Raji (cell line): ENCODE data around the gene DLGAP1.
A peak's percentile ranks its signal among the peaks of the same experiment; 100 is the strongest.

Source experiments
- POLR2A ChIP-seq: IDR thresholded peaks from 2 replicates; pipeline ENCODE4 v1.6.1; 2011; ENCODE audit warnings: low read depth, low read length, control low read depth; ENCODE audit not compliant: insufficient read depth

DLGAP1 gene

DNA sequence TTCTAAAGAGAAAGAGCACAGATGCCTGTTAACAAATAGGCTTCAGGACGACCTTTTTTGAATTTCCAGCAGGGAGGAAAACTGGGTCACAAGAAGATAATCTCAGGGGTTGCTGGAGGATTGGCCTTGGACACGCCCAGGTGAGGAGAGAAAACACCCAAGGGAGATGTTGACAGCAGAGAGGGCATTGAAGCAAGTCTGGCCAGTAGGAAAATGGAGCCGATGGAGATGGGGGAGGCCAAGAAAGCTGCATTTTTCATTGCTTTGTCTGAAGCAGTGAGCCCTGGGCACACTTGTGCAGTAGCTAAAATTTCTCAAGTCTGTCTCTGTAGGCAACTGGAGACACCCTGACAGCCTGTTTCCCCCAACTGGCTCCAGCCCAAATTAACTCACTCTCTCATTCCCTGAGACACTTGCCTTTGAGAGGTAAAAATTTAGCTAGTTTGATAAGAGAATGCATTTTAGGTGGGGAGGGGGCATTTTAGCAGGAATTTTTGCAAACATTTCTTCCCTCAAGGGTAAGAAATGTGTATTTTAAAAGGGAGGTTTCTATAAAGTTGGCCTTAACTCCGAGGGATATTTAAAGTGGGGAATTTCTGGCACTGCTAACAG, 839.6 kb downstream of the DLGAP1 start:
- no peak for TF ChIP-seq POLR2A

DNA sequence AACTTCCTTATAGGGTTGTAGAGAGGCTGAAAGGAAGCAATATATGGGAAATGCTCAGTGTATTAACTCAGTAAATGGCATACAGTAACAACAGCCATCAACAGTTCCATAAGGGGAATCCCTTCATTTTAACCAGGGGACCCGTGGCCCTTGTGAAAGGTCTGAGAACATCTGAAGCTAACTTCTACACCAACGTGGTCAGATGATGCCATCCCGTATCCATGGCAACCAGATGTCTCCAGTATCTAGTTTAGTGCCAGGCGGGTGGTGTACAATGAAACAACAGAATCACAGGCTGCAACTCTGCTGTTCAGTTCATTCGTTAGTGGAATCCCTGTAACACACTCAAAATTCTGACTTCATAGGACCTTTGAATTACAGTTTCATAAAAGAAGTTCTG, 842.8 kb downstream of the DLGAP1 start:
- TF ChIP-seq POLR2A, result no peak

- TF ChIP-seq POLR2A, result no peak
Observed at GRCh38 chr18:3611313-3612090, 843.6 kb downstream of the DLGAP1 start.

- no peak for TF ChIP-seq POLR2A
Observed at GRCh38 chr18:3610813-3611212, 844.3 kb downstream of the DLGAP1 start.

DNA sequence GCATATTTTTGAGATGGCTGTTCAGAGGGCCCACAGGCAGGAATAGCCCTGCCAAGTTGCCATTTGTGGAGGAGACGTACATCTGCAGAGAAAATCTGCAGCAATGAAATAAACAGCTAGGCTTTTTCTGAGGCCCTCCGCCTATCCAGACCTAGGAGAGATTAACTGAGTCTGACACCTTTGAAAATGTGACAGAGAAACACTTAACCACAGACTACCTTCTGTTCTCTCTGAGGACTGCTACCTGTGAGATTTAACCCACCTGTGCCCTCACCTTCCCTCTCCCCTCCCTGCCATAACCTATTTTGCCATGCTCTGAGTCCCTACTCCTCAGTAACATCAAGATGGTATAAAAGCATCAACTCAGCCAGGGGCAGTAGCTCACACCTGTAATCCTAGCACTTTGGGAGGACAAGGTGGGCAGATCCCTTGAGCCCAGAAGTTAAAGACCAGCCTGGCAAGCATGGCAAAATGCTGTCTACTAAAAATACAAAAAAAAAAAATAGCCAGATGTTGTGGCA, 844.9 kb downstream of the DLGAP1 start:
- no peak for TF ChIP-seq POLR2A

GRCh38 chr18:3608488-3608887, 846.6 kb downstream of the DLGAP1 start:
- no peak for TF ChIP-seq POLR2A

- TF ChIP-seq POLR2A, result no peak
Observed at GRCh38 chr18:3607309-3608098, 847.6 kb downstream of the DLGAP1 start.

- no peak for TF ChIP-seq POLR2A
Observed at GRCh38 chr18:3605954-3606443, 849.1 kb downstream of the DLGAP1 start.

DNA sequence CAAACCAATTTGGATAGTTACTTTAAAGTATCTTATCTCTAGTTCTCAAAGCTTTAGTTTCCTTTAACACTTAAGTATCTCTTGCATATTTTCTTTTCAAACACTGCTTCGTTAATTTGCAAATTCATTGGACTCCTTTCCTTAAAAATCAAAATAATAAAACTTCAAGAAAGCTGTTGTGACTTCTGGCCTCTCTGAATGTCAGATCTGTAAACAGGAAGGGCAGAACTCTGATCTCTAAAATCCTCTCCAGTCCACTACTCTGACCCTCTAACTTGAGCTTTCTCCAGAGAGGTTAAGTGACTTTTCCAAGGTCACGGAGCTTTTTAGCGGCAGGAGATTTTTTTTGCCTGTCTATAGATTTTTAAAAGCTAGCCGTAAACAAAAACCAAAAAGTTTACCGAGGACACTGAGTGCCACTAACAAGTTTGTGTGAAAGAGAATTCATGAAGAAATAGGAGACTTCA, 849.6 kb downstream of the DLGAP1 start:
- no peak for TF ChIP-seq POLR2A

- 0 out of 2 replicates have a peak, but pooled peaks have one; percentile 32 for TF ChIP-seq POLR2A
Observed at GRCh38 chr18:3604498-3605408, 850.4 kb downstream of the DLGAP1 start.

DNA sequence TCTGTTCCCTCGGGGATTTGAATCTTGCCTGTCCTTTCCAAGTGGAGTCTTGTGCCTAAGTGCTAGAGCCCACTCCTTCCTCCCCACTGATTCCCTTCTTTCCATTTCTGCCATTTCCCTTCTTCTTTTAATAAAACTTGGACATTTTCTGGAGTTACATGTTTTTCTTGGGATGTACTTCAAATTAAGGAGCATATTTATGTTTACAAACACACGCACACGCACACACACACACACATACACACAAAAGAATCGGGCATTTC, 850.9 kb downstream of the DLGAP1 start:
- no peak for TF ChIP-seq POLR2A

- TF ChIP-seq POLR2A, result no peak
Observed at GRCh38 chr18:3603421-3604234, 851.5 kb downstream of the DLGAP1 start.

DNA sequence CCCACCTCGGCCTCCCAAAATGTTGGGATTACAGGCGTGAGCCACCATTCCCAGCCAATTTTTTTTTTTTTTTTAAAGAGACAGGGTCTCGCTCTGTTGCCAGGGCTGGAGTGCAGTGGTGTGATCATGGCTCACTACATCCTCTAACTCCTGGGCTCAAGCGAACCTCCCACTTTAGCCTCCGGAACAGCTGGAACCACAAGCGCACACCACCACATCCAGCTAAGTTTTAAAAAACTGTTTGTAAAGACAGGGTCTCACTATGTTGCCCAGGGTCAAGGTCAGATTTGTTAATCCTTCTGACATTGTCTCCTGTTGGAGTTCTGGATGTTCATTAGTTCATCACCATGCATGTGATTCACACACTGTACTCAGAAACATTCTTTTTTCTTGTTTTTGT, 855.2 kb downstream of the DLGAP1 start:
- no peak for TF ChIP-seq POLR2A

DNA sequence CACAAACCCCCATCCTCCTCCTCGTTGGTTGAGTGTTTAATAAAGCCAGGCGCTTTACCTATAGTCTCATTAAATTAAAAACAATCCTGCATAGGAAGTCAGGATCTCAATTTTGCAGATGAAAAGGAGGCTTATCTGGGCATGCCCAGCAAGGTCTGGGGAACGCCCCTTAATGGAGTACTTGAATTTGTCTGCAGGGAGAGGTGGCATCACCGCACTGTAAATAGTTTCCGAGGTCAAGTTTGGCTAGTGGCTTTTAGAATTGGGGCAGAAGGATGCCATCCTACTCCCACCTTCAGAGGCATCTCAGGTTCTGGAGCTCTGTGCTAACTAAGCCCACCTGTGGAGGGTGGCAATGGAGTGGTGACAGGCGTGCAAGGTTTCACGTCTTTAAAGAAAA, 855.9 kb downstream of the DLGAP1 start:
- TF ChIP-seq POLR2A, result no peak

GRCh38 chr18:3598581-3598980, 856.5 kb downstream of the DLGAP1 start:
- TF ChIP-seq POLR2A, result no peak
